ENCODE results near the gene PCBP1.
"Not testable (repeated sequence)": the region's sequence is repeated elsewhere in the genome, so short reads cannot be mapped to it uniquely, and the experiment has no call there.

Gene PCBP1

GRCh38 chr2:70101174-70101573 is 13.9 kb downstream of the PCBP1 start:
- no peak for DNase-seq

- DNase-seq: not testable (repeated sequence)
Measured at GRCh38 chr2:70101686-70102085, 14.4 kb downstream of the PCBP1 start.

GRCh38 chr2:70102323-70102905 is 15.1 kb downstream of the PCBP1 start:
- not testable (repeated sequence) for DNase-seq

DNA sequence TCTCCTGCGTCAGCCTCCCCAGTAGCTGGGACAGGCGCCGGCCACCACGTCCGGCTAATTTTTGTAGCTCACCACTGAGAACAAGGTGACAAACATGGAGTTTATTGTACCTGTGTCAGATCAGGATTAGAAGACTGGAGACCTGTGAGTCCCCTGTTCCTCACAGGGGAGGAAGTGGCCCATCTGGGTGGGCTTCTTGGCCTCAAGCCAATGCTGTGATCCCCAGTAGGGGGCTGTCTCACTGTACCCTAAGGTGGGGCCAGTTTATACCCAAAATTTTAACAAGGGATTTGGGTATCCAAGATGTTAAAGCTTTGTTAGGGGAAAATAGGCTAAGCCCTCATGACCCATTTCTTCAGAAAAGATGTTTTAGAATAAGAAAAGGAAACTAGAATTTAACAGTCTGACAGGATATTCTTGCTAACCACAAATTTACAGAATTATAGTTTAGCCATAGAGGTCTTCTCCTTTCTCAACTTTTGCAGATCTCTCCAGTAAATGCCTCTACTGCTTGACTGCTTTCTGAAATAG is 16.3 kb downstream of the PCBP1 start:
- no peak for DNase-seq

DNA sequence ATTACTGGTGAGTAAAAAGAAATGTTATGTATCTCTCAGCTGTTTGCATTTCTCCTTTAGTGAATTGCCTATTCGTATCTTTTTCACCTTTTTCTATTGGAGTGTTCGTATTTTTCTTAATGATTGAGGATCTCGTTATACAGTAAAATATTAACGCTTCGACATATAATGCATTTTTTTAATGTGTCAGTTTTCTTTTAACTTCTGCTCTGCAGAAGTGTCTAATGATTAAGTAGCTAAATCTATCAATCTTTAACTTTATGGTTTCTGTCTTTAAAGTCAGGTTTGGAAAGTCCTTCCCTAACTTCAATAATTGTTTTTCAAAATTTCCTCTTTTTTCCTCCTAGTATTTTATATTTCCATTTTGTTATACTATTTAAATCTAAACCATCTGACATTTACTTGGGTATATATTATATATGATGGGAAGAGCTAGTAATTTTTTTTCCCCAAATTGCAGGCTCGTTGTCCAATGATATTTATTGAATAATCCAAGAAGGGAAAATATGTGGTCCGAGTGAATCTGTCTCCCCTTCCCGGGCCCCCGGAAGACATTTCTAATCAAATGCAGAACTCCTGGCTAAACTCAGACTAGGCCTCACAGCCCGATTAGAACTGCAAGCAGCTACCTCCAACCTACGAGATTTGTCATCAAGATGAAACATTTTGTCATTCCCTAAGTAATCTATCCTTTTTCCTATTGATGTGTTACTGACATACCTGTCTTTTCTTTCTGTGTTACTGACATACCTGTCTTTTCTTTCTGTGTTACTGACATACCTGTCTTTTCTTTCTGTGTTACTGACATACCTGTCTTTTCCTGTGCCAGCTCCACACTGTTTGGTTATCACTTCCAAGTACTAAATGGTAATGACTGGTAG is 17.2 kb downstream of the PCBP1 start:
- DNase-seq: no peak

DNA sequence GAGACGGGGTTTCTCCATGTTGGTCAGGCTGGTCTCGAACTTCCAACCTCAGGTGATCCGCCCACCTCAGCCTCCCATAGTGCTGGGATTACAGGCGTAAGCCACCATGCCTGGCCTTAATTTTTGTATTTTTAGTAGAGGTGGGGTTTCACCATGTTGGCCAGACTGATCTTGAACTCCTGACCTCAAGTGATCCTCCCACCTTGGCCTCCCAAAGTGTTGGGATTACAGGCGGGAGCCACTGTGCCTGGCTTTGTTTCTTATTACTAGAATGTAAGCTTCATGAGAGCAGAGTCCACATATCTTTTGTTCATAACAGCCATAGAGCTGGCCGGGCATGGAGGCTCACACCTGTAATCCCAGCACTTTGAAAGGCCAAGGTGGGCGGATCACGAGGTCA is 18.9 kb downstream of the PCBP1 start:
- DNase-seq: not testable (repeated sequence)

DNA sequence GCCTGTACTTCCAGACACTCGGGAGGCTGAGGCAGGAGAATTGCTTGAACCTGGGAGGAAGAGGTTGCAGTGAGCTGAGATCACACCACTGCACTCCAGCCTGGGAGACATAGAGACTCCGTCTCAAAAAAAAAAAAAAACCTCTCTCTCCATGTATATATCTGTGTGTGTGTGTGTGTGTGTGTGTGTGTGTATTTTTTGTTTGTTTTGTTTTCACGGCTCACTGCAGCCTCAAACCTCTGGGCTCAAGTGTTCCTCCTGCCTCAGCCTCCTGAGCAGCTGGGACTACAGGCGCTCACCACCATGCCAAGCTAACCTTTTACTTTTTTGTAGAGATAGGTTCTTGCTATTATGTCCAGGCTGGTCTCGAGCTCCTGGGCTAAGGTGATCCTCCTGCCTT is 23.1 kb downstream of the PCBP1 start:
- DNase-seq: not testable (repeated sequence)

GRCh38 chr2:70111752-70112591 is 24.7 kb downstream of the PCBP1 start:
- DNase-seq: no peak

GRCh38 chr2:70113359-70114070 is 26.2 kb downstream of the PCBP1 start:
- no peak for DNase-seq

- DNase-seq: no peak
Measured at GRCh38 chr2:70115646-70116442, 28.6 kb downstream of the PCBP1 start.

DNA sequence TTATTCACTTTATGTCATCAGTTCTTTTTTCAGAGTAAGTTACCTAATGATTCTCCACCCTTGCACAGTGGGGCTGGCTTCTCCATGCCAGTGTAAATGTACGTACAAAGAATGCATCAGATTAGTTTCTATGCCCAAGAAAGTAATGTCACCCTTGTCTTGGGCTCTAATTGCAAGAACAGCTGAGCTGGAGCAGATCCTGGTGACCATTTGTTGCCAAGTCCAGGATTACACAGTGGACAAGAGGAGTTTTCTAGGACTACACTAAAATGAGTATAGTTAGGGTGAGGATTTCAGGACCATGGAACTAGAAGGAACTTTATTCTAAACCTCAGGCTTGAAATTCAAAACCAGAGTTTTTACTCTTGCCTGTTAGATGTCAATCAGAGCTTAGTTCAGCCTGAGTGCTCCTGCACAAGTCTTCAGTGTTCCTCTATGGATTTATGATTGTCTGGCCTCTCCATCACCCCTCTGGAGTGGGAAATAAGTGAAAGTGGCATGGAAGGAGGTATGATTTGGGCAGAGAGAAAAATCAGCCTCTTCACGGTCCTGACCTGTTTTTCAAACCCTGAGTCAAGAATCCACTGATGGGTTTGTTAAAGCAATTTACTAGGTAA is 29.8 kb downstream of the PCBP1 start:
- no peak for DNase-seq

- no peak for DNase-seq
Measured at GRCh38 chr2:70118798-70119454, 31.6 kb downstream of the PCBP1 start.

GRCh38 chr2:70121627-70122372 is 34.5 kb downstream of the PCBP1 start:
- DNase-seq: no peak

GRCh38 chr2:70122470-70122869 is 35.2 kb downstream of the PCBP1 start:
- DNase-seq: no peak

- no peak for DNase-seq
Measured at GRCh38 chr2:70123051-70123828, 36.0 kb downstream of the PCBP1 start.

GRCh38 chr2:70123829-70124116 is 36.5 kb downstream of the PCBP1 start:
- no peak for DNase-seq

- no peak for DNase-seq
Measured at GRCh38 chr2:70124983-70125480, 37.8 kb downstream of the PCBP1 start.

DNA sequence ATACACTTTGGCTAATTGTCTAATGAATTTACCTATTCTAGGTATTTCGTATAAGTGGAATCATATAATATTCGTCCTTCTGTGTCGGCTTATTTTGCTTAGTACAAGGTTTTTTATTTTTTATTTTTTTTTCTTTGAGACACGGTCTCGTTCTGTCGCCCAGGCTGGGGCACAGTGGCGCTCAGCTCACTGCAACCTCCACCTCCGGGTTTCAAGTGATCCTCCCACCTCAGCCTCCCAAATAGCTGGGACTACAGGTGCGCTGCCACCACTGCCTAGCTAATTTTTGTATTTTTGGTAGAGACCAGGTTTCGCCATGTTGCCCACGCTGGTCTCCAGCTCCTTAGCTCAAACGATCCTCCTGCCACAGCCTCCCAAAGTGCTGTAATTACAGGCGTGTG is 38.2 kb downstream of the PCBP1 start:
- DNase-seq: no peak

- no peak for DNase-seq
Measured at GRCh38 chr2:70126413-70126812, 39.1 kb downstream of the PCBP1 start.

Data from NCI-H446 treated with DMSO at 0.1 percent for 48 hours (cell line).